Large intestine (tissue), 3 donors: Measurements from ENCODE around the gene SMAD4. TPM values are rescaled to one million over a fixed set of nuclear protein-coding genes. Genes with fewer than 3 reads are reported as not detected.

ENCODE experiments used
- DNase-seq, 2 donors: peaks; one replicate each; pipeline versions ENCODE4 v3.0.0 to v3.0.0-alpha.2; 2013
- H3K27ac ChIP-seq: one replicate; pipeline ENCODE4 v1.5.1; 2013; ENCODE audit warnings: low read length
- H3K27me3 ChIP-seq: 2 replicates; pipeline ENCODE4 v1.6.1; 2013; ENCODE audit warnings: low read length; ENCODE audit not compliant: control insufficient read depth, insufficient read depth
- H3K36me3 ChIP-seq: 2 replicates; pipeline ENCODE4 v1.6.1; 2013; ENCODE audit warnings: low read length; ENCODE audit not compliant: control insufficient read depth, insufficient read depth
- H3K4me1 ChIP-seq: one replicate; pipeline ENCODE4 v1.6.1; 2013; ENCODE audit warnings: low read length; ENCODE audit not compliant: control insufficient read depth, insufficient read depth
- H3K4me3 ChIP-seq: one replicate; pipeline ENCODE4 v1.5.1; 2013; ENCODE audit warnings: low read length
- H3K9me3 ChIP-seq: one replicate; pipeline ENCODE4 v1.6.1; 2013; ENCODE audit warnings: mild to moderate bottlenecking, low read depth, low read length, moderate library complexity; ENCODE audit not compliant: control insufficient read depth
- WGBS: methylation state at CpG from one replicate; pipeline ENCODE4 v1.1.5; 2013; ENCODE audit warnings: low lambda C conversion rate; ENCODE audit not compliant: insufficient coverage; 5-methylcytosine and 5-hydroxymethylcytosine counted together
- polyA plus RNA-seq: library from polyadenylated mRNA; unstranded; fragments of 120-200 nt; gene quantifications from one replicate; pipeline ENCODE4 v1.2.1, GENCODE V29; 2013

The SMAD4 gene
- polyA plus RNA-seq, 1 donor, result 94.0 TPM

- Histone ChIP-seq H3K27me3 (no peaks in the 10 kb centered on the region), H3K36me3 (peaks cover 44% of the 10 kb centered on the region), H3K4me1 (no peaks in the 10 kb centered on the region), H3K4me3 (no peak overlapping the region), H3K9me3 (no peaks in the 10 kb centered on the region), H3K27ac (no peak overlapping the region)
- WGBS, result no CpG with 5 or more reads among the region's 4 CpGs
- no peak for DNase-seq
These were observed 36.3 kb downstream of the SMAD4 start for GRCh38 chr18:51066273-51066672.

- 88% methylated on average over 3 of the region's 4 CpGs for WGBS
- no peaks in the 10 kb centered on the region for H3K4me1 ChIP-seq
- no peak for DNase-seq
- H3K4me3 ChIP-seq, result no peak overlapping the region
- no peaks in the 10 kb centered on the region for H3K9me3 ChIP-seq
- H3K27ac ChIP-seq, result no peak overlapping the region
- H3K36me3 ChIP-seq, result peaks cover 39% of the 10 kb centered on the region
- H3K27me3 ChIP-seq, result no peaks in the 10 kb centered on the region
These were observed 38.1 kb downstream of the SMAD4 start for GRCh38 chr18:51068105-51068504.

GRCh38 chr18:51069885-51070284 lies 39.9 kb downstream of the SMAD4 start:
- H3K27ac ChIP-seq, result no peak overlapping the region
- DNase-seq, result no peak
- H3K36me3 ChIP-seq, result peaks cover 48% of the 10 kb centered on the region
- no CpG with 5 or more reads among the region's 1 CpG for WGBS
- no peaks in the 10 kb centered on the region for H3K9me3 ChIP-seq
- H3K27me3 ChIP-seq, result no peaks in the 10 kb centered on the region
- no peak overlapping the region for H3K4me3 ChIP-seq
- H3K4me1 ChIP-seq, result no peaks in the 10 kb centered on the region

GRCh38 chr18:51070545-51070944 lies 40.5 kb downstream of the SMAD4 start:
- peaks cover 44% of the 10 kb centered on the region for H3K36me3 ChIP-seq
- WGBS, result no CpG with 5 or more reads among the region's 2 CpGs
- H3K27ac ChIP-seq, result no peak overlapping the region

GRCh38 chr18:51072586-51073313 lies 42.7 kb downstream of the SMAD4 start:
- H3K9me3 ChIP-seq, result no peaks in the 10 kb centered on the region
- peaks cover 39% of the 10 kb centered on the region for H3K36me3 ChIP-seq
- H3K4me1 ChIP-seq, result no peaks in the 10 kb centered on the region
- no peak overlapping the region for H3K27ac ChIP-seq
- no peak for DNase-seq
- WGBS, result 93% methylated on average over 2 of the region's 6 CpGs
- H3K4me3 ChIP-seq, result no peak overlapping the region
- H3K27me3 ChIP-seq, result no peaks in the 10 kb centered on the region

More at GRCh38 chr18:51070545-51070944, 40.5 kb downstream of the SMAD4 start:
- no peaks in the 10 kb centered on the region for H3K9me3 ChIP-seq
- H3K4me1 ChIP-seq, result no peaks in the 10 kb centered on the region
- no peak for DNase-seq
- H3K4me3 ChIP-seq, result no peak overlapping the region
- H3K27me3 ChIP-seq, result no peaks in the 10 kb centered on the region

GRCh38 chr18:51074605-51075004 lies 44.6 kb downstream of the SMAD4 start:
- no peaks in the 10 kb centered on the region for H3K27me3 ChIP-seq
- peaks cover 32% of the 10 kb centered on the region for H3K36me3 ChIP-seq
- 100% methylated on average over 1 of the region's 1 CpG for WGBS
- no peak for DNase-seq
- H3K4me3 ChIP-seq, result no peak overlapping the region
- no peaks in the 10 kb centered on the region for H3K9me3 ChIP-seq
- no peaks in the 10 kb centered on the region for H3K4me1 ChIP-seq
- H3K27ac ChIP-seq, result no peak overlapping the region

GRCh38 chr18:51076503-51076902 lies 46.5 kb downstream of the SMAD4 start:
- peaks cover 38% of the 10 kb centered on the region for H3K36me3 ChIP-seq
- no CpG with 5 or more reads among the region's 4 CpGs for WGBS

GRCh38 chr18:51077217-51077616 lies 47.2 kb downstream of the SMAD4 start:
- Histone ChIP-seq H3K36me3 (peaks cover 41% of the 10 kb centered on the region), H3K9me3 (no peaks in the 10 kb centered on the region), H3K4me3 (no peak overlapping the region), H3K27me3 (no peaks in the 10 kb centered on the region), H3K27ac (no peak overlapping the region), H3K4me1 (no peaks in the 10 kb centered on the region)
- no CpG with 5 or more reads among the region's 2 CpGs for WGBS
- DNase-seq, result peak; percentile 9 to 45

More at GRCh38 chr18:51076503-51076902, 46.5 kb downstream of the SMAD4 start:
- H3K4me1 ChIP-seq, result no peaks in the 10 kb centered on the region
- no peak overlapping the region for H3K27ac ChIP-seq
- no peaks in the 10 kb centered on the region for H3K9me3 ChIP-seq
- H3K27me3 ChIP-seq, result no peaks in the 10 kb centered on the region
- DNase-seq, result no peak
- H3K4me3 ChIP-seq, result no peak overlapping the region

GRCh38 chr18:51078026-51078425 lies 48.0 kb downstream of the SMAD4 start:
- peaks cover 43% of the 10 kb centered on the region for H3K36me3 ChIP-seq
- WGBS, result no CpG with 5 or more reads among the region's 5 CpGs
- no peaks in the 10 kb centered on the region for H3K9me3 ChIP-seq
- H3K4me3 ChIP-seq, result no peak overlapping the region
- DNase-seq, result no peak
- H3K27me3 ChIP-seq, result no peaks in the 10 kb centered on the region
- H3K4me1 ChIP-seq, result no peaks in the 10 kb centered on the region
- H3K27ac ChIP-seq, result no peak overlapping the region

GRCh38 chr18:51082571-51083267 lies 52.7 kb downstream of the SMAD4 start:
- H3K4me1 ChIP-seq, result no peaks in the 10 kb centered on the region
- H3K27ac ChIP-seq, result no peak overlapping the region
- no peak for DNase-seq
- no peaks in the 10 kb centered on the region for H3K27me3 ChIP-seq
- H3K36me3 ChIP-seq, result peaks cover 46% of the 10 kb centered on the region
- WGBS, result no CpG with 5 or more reads among the region's 2 CpGs
- H3K4me3 ChIP-seq, result no peak overlapping the region
- H3K9me3 ChIP-seq, result peaks cover 5% of the 10 kb centered on the region
